Activated CD4-positive, alpha-beta T cell treated with anti-CD3 and anti-CD28 coated beads, Interleukin-2, Interleukin-4, amounts not matched to agents 100 ng/mL and 50 ng/mL, durations not matched to agents 16 hours and 8 hours (primary cell): ENCODE results near the gene LONP1.

ENCODE experiments used
- DNase-seq: peaks from one replicate; pipeline ENCODE4 v3.0.0-alpha.2; 2020; ENCODE audit warnings: low spot score

The LONP1 gene

GRCh38 chr19:5645409-5645808 lies 74.5 kb downstream of the LONP1 start:
- no peak for DNase-seq

GRCh38 chr19:5644037-5644436 lies 75.9 kb downstream of the LONP1 start:
- DNase-seq = no peak

- no peak for DNase-seq
Observed at GRCh38 chr19:5643060-5643459, 76.9 kb downstream of the LONP1 start.

GRCh38 chr19:5642204-5642603 lies 77.7 kb downstream of the LONP1 start:
- DNase-seq = no peak
